HPDE6-E6E7 (cell line): Measurements from ENCODE around the gene CTAG2.
"Not testable (repeated sequence)": the region's sequence is repeated elsewhere in the genome, so short reads cannot be mapped to it uniquely, and the experiment has no call there.

Source experiments
- DNase-seq: peaks from one replicate; pipeline ENCODE4 v3.0.0; 2011; ENCODE audit warnings: missing footprints; ENCODE audit errors: extremely low spot score

The CTAG2 gene

DNA sequence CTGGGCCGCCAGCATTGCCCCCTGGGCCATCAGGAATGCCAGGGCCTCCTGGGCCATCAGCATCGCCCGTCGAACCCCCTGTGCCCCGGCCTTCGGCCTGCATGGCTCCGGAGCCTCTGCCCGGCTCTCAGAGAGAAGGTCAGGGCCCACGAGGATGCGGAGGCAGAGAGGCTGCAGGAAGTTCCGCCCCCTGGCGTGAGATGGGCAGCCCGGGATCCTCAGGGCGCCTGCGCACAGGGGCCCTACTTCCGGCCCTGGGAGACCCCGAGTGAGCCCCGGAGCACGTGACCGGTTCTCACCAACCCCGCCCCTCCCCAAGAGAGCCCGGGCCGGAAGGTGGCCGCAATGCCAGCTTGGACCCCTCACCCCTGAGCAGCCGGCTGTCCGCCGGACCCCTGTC lies at the start of gene CTAG2:
Gene CTAG2 (minus strand): TSS at position 167 of the 400 bp plus-strand sequence. CDS start 64 bp downstream, at position 103.
- DNase-seq: not testable (repeated sequence)

DNA sequence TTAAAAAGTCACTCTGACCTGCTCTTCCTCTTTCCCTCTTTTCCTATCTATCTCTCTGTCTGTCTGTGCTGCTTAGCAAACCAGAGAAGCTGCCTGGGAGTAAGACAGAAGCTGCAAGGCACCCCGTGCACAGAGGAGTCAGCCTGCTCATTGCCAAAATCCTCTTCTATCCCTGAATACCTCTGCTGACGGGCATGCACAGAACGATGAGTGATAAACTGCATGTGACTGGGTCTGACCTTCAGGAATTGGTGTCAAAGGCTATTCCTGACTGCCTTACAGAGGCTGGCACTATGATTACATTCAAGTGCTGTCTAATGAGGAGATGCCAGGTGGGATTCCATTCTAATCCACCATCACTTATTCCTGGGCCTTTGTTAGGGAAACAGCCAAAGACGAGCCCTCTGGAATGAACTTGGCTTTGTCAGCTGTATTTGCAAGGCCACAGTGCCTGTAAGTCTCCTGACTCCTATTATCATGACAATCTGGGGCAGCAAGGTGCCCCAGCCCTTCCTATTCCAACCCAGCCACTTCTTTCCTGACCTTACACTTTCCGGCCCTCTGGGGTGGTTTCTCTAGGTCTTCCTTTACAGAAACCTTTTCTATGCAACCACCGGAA lies 45.4 kb upstream of the CTAG2 start:
- DNase-seq: no peak

DNA sequence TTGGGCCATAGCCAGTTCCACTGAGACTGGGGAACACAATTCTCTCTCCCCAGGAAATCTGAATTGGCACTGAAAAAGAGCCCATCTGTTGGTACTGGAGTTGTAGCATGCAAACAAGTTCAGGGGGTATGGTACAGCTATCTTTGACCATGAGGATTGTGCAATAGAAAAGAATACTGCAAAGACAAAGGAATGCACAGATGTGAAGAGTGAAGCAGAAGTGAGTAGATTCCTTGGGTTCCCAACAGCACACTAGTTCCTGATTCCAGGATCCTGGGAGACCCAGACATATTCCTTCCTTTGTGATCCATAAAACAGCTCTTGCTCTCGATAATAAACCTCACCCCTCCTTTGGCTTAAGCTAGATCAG lies 43.3 kb upstream of the CTAG2 start:
- no peak for DNase-seq

DNA sequence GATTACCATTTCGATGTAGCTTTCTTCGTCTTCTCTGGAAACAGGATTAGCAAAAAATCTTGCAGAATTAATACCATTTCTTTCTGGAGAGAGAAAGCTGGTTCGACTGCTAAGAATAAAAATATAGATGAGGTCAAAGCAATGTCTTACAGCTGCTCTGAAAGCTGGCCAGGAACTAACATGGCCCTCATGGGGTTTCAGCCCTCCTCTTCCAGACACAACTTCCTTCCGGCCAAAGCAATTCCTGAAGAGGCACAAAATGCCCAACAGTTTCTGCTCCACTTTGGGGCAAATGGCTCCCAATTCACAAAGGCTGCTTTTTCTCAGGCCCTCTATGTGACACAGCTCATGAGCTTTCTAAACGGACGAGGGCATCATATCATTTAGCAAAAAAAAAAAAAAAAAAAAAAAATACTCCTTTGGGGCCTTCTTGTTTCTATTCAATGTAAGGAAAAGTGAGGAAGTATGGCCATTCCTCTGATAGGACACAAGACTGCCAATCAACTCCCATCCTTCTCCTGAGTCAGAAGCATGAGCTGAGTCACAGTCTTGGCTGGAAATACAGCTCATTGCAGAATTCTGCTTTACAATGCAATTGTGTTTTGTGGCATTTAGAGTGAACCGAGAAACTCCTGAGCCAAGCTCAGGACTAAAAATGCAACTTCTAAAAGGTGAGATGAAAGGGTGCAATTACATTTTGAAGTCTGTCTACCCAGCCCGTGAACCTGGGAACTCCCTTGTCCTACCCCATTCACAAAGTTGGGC lies 42.7 kb upstream of the CTAG2 start:
- peak; percentile 63 for DNase-seq

DNA sequence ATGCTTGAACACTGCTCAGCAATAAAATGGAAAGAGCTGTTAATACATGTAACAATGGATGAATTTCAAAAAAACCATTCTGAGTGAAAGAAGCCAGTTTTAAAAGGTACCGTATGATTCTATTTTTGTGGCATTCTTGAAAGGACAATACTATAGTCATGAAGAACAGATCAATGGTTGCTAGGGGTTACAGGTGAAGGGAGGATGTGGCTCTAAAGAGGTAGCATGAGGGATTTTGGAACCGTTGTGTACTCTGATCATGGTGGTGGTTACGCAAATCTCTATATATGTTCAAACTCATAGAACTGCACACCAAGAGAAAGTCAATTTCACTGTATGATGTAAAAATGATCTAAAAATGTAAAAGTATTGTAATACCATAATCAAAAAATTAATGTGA lies 40.0 kb upstream of the CTAG2 start:
- DNase-seq: no peak

DNA sequence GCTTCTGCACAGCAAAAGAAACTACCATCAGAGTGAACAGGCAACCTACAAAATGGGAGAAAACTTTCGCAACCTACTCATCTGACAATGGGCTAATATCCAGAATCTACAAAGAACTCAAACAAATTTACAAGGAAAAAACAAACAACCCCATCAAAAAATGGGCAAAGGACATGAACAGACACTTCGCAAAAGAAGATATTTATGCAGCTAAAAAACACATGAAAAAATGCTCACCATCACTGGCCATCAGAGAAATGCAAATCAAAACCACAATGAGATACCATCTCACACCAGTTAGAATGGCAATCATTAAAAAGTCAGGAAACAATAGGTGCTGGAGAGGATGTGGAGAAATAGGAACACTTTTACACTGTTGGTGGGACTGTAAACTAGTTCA lies 37.1 kb upstream of the CTAG2 start:
- DNase-seq: not testable (repeated sequence)

DNA sequence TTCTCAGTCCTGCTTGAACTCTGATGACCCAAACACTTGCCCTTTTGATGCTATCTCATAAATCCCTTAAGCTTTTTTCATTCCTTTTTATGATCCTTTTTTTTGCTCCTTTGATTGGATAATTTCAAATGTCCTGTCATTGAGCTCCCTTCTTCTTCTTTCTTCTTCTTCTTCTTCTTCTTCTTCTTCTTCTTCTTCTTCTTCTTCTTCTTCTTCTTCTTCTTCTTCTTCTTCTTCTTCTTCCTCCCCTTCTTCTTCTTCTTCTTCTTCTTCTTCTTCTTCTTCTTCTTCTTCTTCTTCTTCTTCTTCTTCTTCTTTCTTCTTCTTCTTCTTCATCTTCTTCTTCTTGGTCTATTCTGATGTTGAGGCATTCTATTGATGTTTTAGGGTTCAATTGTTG lies 18.7 kb upstream of the CTAG2 start:
- DNase-seq: not testable (repeated sequence)

DNA sequence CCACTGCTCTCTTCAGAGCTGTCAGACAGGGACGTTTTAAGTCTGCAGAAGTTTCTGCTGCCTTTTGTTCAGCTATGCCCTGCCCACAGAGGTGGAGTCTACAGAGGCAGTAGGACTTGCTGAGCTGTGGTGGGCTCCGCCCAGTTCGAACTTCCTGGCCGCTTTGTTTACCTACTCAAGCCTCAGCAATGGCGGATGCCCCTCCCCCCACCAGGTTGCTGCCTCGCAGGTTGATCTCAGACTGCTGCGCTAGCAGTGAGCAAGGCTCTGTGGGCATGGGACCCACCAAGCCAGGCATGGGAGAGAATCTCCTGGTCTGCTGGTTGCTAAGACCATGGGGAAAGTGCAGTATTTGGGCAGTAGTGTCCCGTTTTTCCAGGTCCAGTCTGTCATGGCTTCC lies 17.5 kb upstream of the CTAG2 start:
- not testable (repeated sequence) for DNase-seq

DNA sequence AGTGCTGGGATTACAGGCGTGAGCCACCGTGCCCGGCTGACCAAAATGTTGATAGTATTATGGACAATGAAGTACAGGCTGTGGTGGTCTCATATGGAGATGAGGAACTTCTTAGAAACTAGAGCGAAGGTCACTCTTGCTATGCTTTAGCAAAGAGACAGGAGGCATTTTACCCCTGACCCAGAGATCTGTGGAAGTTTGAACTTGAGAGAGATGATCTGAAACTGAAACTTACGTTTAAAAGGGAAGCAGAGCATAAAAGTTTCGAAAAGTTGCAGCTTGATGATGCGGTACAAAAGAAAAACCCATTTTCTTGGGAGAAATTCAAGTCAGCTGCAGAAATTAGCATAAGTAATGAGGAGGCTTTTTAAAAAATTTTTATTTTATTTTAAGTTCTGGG lies 8.5 kb upstream of the CTAG2 start:
- no peak for DNase-seq

DNA sequence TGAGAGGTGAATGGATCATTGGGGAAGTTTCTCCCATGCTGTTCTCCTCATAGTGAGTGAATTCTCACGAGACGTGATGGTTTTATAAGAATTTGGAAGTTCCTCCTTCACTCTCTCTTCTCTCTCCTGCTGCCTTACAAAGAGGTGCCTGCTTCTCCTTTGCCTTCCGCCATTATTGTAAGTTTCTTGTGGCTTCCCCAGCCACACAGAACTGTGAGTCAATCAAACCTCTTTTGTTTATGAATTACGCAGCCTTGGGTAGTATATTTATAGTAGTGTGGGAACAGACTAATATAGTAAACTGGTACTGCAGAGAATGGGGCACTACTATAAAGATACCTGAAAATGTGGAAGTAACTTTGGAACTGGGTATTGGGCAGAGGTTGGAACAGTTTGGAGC lies 7.8 kb upstream of the CTAG2 start:
- no peak for DNase-seq

DNA sequence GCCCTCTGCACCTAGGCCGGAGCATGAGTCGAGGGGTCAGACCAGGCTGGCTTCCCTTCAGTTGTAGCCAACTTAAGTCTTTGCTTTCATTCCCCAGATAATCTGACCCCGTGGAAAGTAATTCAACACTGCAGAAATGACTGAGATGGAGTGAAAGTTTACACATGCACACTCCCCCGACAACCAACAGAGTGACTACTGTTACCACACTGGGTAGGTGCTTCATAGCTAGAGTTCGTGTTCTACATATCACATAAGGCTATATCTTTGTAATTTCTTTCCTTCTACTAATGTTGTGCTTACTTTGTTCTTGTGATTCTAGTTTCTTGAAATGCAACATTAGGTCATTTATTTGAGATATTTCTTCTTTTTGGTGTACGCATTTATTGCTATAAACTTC lies 7.2 kb upstream of the CTAG2 start:
- no peak for DNase-seq

DNA sequence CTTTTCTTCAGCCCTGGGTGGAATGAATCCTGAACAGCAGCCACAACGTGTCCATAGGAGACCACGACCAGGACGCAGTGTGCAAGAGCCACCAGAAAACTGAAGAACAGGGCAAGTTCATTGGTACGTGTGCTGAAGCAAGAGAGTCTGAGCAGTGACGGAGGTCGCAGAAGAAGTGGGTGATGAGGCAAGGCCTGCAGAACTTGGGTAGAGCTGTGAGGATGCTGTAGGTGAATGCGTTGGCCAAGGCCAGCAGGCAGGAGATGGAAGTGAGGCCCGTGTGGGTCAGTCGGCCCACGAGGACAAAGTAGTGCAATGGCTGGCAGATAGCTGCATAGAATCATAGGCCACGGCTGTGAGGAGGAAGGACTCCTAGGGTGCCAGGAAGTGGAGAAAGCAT lies 5.6 kb upstream of the CTAG2 start:
- DNase-seq: no peak

DNA sequence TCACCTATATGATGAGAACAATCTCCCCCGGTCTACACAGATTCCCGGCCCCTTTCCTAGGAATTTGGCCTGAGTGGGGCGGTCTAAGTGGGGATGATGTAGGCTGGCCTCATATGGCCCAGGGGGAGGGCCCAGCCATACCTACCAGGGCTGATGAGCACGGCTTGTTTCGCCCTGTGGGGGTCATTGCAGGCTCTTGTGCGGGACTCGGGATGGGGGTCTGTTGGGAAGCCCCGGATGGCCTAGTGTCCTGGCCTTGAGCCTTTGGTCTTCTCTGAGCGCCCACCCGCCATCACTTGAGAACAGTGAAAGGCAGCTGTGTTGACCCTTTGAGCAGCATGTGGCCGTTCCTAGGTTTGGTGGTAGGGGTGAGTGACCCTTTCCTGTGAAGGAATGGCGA lies 4.8 kb upstream of the CTAG2 start:
- DNase-seq: no peak

DNA sequence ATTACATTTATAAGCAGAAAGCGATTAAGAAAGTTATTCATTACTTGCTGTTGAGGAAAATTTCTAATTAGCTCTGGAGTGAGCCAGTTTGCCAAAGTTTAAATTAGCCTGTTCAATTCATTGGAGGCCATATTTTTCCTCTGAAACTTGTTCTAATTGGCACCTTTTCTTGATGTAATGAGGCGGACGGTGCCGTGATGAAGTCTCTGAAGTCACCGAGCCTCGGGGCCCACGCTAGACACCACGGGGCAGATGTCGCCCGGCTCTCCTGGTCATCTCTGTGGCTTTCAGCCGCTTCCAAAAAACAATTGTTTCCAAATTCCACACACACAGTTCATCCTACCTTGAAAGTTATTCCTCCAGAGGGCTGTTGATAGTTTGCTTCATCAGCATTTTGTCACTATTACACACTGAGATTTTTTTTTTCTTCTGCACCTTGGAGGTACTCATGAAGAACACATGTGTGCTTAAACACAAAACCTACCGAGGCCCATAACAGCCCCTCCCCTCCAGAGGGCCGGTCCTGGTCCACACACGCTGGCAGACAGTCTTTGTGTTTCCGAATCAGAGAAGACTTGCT lies 3.9 kb upstream of the CTAG2 start:
- DNase-seq: no peak

DNA sequence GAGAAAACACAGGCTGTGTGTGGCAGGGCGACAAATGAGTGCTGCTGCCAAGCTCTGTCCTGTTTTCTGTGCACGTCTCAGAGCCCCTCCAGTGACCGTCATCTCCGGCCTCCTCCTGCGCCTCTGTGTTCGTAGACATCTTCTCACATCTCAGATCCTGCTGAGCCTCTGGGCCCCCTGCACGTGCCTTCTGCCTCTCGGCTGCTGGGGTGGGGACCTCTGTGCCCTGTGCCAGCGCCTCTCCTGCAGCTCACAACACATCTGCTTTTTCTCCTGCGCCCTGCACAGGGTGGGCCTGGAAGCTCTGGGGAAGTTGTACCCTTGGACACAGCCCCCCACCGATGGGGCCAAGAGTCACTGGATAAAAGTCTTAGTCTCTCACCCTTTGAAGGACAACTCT lies 2.4 kb upstream of the CTAG2 start:
- DNase-seq: no peak

DNA sequence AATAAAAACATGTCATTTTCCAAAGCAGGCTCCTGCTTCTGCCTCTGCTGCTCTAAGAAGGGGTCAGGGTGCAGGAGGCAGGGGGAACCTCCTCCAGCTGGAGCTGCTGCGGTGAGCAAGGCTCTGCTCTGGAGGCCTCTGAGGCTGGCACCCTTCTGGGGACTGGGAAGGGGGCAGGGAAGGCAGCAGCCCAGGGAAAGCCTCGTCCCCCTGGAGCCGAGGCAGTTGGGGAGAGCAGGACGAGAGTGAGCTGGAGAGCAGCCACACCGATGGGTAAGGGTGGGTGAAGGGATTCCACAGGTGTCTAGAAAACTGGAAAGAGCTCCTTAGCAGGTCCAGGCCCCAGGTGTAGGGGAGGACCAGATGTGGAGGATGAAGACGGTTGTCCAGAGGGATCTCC lies 2.0 kb upstream of the CTAG2 start:
- DNase-seq: no peak

DNA sequence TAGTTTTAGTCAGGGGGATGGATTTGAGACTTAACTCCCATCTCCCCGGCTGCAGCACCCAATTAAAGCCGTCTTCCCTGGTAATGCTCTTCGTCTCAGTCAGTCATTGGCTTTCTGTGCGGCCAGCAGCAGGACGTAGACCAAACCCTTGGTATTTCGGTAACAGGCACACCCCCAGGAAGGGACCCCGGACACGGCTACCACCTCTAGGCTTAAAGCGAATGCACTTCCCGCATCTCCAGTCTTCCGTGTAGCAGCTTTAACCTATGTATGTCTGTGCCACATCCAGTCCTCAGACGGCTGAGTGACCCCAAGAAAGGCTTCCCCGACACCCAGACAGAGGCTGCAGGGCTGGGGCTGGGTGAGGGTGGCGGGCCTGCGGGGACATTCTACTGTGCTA lies 1.5 kb upstream of the CTAG2 start:
- no peak for DNase-seq

DNA sequence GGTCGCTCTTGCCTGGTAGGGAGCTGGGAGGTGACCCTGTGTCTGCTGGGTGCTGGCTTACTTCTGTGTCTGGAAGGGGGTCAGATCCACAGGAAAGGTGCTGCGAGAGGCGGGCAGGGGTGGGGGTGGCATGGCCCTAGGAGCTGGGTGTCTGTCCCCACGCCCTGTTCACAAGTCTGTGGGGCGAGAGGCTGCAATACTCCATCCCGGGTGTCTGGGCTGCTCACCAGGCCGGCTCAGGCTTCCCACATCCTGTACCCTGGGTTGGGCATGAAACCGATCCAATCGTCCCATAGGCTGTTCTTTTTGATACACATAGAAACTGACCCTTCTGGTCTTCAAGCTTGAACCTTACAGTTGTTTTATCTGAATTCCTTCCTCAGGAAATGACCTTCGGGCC lies 993 bp upstream of the CTAG2 start:
- DNase-seq: no peak

DNA sequence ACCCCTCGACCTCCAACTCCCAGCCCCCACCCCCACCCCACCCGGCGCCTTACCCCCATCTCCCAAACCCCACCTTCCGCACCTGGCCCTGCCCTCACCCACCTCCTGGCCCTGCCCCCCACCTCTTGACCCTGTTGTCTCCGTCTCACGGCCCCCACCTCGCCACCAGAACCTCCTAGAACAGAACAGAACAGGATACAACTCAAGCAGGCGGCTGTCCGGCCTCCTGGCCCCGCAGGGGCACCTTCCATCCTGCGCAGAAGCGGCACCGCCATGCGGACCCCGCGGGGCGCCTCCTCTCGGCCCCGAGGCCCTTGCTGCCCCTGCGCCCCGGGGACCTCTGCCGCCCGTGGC lies 354 bp downstream of the CTAG2 start:
- no peak for DNase-seq

DNA sequence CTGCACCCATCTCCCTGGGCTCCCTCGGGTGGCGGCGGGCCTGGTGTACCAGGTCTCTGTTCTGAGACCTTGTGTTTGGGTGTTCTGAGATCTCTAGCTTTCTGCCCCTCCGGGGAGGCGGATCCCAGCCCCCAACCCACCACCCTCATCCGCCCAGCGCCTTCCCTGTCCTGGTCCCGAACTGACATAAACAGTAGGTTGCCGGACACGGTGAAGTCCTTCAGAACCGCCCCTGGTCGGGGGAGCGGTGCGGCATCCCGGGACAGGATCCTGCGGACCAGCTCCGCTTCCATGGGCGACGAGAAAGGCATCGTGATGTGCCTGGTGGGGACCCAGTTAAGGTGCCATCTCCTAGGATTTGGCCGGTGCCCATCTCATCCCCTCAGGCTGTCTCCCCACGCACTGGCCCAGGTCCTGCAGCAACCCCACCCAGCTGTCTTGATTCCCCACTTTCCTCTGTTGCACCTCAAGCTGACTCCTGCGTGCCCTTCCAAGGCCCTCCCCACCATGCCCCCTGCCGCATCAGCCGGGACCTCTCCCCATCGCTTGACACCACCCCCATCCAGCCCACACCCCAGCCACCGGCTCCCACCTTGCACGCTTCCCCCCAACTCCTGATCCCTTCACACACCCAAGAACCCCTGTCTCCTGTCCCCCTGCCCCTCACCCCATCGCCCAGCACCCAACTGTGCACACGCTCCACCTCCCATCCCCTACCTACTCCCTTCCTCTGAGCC lies 900 bp downstream of the CTAG2 start:
- no peak for DNase-seq

DNA sequence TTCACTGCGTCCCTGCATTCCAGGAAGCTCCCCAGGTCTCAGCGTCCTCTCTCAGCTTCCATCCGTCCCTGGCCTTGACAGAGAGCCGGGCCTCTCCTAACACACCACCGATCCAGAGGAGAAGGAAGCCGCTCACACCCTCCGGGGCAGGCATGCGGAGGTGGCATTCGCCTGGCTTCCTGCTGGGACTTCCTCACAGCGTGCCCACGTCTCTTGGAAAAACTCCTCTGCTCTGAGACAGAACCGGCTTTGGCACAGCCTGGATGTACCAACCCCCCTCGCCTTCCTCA lies 3.2 kb downstream of the CTAG2 start:
- DNase-seq: no peak

DNA sequence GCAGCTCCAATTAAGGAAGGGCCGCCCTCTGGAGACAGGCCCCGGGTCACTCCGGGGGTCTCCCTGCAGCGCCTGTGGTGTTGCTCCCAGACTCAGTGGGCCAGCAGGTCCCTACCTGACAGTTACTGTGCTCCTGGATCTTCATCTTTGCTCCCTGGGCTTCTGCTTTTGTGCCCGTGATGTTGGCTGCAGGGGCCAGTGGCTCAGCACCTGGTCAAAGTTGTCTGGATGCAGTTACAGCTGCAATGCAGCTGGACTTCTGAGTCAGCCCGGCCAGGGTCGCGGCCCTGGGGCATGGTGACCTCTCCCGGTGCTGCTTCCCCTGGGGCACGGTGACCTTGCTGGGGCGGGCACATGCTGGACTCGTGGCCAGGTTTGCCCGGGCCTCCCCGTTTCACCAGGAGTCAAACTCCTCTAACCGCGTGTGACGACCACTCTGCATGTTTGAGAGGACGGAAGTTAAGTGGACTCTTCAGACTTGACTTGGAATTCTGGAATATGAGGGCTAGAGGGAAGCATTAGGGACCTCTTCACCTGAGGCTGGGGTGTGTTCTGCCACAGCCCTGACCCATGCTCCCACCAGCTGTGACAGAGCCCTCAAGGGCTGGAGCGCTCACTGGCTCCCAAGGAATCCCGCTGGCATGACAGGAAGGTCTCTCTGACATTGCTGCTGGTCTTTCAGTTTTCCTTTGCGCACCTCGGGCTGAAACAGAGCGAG lies 3.7 kb downstream of the CTAG2 start:
- no peak for DNase-seq
